Activated CD8-positive, alpha-beta memory T cell treated with anti-CD3 and anti-CD28 coated beads for 1 hour (primary cell): ENCODE results near the gene PAK2.
"Not testable (repeated sequence)": the region's sequence is repeated elsewhere in the genome, so short reads cannot be mapped to it uniquely, and the experiment has no call there.

Source experiments
- DNase-seq, 2 donors: peaks; one replicate each; pipeline ENCODE4 v3.0.0-alpha.2; 2020; ENCODE audit warnings: low read depth in 1 of 2; ENCODE audit errors: extremely low read depth in 1 of 2

The PAK2 gene

DNA sequence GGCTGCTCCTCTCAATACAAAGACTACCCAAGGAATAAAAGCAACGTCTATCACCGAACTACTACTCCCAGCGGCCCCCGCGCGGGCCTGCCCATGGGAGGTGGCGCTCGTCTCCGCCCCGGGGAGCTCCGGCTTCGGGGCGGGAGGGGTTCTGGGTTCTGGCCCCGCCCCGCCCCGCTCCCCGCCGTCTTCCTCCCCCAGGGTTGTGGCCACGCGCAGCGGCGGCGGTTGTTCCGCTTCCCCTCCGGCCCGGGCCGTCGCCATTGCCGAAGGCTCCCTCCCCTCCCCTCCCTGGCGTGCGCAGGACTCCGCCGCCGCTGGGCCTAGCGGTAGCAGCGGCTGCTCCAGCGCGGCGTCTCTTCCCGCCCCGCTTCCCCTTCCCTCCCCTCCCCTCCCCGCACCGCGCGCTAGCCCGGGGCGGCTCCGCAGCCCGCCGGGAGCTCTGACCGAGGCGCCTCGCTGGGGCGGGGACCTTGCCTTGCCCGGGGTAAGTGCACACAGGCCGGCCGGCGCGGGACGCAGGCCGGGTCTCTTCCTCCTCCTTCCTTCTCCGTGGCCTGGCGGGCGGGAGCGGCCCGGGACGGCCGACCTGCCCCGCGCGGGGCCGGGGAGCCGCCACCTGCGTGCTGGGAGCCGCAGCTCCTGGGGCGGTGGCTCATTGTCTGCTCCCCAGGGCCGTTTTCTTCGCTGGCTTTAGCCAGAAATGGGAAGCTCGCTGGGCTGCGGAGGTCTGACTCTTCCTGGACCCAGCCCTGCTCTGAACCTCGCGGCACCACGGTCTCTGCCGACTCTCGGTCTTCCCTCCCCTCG is at the start of gene PAK2:
Gene PAK2, plus strand, starts transcription at position 187 of the 810 bp plus-strand sequence. CDS start 42,790 bp downstream, outside the sequence.
- DNase-seq, result peak; percentile 75 to 89

DNA sequence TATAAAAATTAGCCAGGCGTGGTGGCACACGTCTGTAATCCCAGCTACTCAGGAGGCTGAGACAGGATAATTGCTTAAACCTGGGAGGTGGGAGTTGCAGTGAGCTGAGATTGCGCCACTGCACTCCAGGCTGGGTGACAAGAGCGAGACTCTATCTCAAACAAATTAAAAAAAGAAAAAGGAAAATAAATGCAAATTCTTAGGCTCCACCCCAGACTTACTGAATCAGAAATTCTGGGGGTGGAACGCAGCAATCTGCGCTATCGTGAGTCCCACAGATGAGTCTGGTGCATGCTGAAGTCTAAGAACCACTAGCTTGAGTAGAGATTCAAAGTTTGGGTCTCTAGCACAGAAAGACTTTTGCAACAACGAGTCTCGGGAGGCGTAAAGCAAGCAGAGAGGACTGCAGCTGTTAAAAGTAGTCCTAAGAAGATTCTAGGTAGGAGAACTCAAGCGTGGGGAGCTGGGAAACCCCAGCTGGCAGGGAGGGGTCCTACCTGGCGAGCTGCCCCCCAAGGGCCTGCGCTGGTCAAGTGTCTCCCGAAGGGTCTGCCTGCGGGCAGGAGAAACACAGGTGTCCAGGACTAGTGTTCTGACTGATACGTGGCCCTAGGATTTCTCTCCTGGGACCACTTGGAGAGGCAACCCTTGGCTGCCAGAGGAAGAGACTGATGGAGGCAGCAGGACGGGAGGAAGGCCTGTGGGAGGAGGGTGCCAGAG is 49.6 kb upstream of the PAK2 start:
- no peak for DNase-seq

DNA sequence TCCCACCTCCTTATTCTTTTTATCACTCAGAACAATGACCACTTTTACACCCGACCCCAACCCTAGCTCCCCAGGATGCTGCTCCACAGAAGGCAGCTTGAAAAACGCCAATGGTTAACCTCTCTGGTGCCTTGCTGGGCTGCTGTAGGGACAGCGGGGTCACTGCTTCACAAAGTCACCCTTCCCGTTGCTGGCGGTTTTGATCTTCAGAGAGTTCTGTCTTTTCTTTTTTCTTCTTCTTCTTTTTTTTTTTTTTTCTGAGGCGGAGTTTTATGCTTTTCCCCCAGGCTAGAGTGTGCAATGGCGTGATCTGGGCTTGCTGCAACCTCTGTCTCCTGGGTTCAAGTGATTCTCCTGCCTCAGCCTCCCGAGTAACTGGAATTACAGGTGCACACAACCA is 48.3 kb upstream of the PAK2 start:
- DNase-seq, result no peak

DNA sequence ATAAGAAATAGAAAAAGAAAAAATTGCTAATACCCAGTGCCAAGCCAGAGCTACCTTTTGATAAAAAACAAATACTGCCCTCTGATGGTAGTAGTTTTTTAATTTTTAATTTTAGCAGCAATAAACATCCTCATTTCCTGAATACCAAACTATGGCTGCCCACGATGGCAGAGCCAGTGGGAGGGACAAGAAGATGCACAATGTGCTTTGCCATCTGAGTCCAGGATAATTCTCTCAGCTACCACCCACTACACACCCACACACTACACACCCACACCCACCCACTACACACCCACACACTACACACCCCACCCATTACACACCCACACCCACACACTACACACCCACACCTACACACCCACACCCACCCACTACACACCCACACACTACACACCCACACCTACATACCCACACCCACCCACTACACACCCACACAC is 45.4 kb upstream of the PAK2 start:
- no peak for DNase-seq

DNA sequence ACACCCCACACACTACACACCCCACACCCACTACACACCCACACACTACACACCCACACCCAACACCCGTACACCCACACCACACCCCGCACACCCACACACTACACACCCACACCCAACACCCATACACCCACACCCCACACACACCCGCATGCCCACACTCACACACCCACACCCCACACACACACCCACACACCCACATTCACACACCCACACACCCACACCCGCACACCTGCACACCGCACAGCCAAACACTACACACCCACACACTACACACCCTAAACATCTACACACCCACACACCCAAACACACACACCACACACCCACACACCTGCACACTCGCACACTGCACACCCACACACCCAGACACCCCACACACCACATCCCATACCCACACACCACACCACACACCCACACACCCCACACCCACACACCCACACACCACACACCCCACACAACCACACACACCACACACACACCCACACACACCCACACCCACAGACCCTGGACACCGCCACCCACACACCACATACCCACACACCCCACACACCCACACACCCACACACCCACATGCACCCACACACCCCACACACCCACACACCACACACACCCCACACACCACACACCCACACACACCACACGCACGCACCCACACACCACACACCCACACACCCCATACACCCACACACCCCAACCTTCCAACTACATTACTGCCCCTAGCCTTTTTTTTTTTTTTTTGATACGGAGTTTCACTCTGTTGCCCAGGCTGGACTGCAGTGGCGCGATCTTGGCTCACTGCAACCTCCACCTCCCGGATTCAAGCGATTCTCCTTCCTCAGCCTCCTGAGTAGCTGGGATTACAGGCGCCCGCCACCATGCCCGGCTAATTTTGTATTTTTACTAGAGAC is 44.5 kb upstream of the PAK2 start:
- DNase-seq, result no peak

DNA sequence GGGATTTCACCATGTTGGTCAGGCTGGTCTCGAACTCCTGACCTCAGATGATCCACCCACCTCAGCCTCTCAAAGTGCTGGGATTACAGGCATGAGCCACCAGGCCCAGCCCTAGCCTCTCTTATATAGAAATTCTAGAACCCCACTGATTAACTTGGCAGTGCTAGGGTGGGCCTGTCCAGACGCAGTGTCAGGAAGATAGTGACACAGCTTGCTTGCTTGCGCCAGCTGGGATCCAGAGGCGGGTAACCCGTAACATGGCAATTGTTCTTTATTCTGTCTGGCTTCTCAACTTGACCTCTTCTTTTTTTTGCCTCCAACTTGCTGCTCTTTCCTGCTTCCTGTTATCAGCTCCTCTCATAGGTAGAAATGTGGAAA is 43.8 kb upstream of the PAK2 start:
- DNase-seq, result no peak

DNA sequence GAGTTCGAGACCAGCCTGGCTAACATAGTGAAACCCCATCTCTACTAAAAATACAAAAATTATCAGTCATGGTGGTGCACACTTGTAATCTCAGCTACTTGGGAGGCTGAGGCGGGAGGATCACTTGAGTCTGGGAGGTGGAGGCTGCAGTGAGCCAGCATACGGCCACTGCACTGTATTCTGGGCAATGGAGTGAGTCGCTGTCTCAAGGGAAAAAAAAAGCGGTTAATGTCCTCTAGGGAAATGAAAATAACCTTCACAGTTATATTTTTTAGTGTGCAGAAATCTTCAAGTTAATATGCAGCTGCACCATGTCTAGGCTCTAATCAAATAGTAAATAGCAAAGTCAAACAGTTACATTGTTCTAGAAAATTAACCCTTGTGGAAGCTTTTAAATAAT is 42.4 kb upstream of the PAK2 start:
- no peak for DNase-seq

DNA sequence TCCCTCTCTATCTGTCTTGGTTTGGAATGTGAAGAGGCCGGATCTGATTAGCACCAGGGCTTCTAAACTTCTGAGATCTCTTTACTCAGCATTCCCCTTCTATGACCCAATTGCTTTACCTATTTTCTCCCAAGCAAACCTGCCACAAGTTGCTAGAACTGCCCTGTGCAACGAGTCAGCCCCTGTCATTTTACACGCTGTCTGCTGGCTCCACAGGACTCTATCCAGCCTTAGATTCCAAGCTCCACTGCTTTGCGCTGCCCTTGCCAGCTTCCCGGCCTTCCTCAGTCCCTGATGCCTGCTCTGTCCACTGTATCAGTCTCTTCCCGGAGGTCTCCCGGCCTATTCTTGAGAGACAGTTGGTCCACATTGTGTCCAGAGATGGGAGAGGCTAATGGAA is 39.9 kb upstream of the PAK2 start:
- DNase-seq, result no peak

DNA sequence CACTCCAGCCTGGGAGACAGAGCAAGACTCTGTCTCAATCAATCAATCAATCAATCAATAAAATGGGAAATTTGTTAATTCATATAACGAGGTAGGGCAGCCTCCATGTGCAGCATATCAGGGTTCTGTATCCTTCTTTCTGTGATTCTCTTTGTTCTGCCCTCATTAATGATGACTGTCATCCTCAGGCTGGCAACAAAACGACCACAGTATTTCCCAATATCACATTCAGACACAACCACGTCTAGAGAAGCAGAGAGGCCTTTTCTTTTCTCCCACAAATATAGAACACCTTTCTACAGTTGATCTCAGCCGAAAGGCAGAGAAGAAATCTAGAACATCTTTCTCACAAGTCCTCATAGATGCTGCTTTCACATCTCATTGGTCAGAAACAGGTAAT is 38.9 kb upstream of the PAK2 start:
- no peak for DNase-seq

DNA sequence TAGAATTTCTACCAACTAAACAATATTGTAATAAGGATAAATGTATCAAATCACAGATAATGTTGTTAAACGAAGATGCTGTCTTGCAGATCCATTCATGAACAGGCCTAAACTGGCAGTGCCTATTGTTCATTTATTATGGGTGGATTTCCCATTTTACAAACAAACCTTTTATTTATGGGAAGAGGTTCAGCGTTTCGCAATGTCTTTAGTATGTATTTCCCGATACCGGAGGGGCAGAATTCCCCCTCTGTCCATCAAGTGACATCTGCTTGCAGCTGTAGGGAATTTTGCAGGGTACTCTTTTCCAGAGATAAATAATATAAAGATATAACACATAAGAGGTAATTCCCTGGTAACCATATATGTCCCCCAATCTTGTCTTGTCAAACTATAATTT is 33.3 kb upstream of the PAK2 start:
- no peak for DNase-seq

DNA sequence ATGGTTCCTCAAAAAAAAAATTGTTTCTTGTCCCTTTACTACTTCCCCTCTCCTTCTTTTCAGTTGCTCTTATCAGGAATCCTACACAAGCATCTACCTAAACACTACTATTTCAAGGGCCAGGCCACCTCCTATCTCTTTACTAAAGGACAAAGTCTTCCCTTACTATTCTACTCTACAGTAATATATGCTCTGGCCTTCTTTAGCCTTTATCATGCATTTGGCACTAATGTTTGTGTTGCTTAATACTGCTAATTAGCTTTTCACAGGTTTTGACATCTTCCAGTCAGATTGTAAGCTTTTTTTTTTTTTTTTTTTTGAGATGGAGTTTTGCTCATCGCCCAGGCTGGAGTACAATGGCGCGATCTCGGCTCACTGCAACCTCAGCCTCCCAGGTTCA is 32.9 kb upstream of the PAK2 start:
- no peak for DNase-seq

DNA sequence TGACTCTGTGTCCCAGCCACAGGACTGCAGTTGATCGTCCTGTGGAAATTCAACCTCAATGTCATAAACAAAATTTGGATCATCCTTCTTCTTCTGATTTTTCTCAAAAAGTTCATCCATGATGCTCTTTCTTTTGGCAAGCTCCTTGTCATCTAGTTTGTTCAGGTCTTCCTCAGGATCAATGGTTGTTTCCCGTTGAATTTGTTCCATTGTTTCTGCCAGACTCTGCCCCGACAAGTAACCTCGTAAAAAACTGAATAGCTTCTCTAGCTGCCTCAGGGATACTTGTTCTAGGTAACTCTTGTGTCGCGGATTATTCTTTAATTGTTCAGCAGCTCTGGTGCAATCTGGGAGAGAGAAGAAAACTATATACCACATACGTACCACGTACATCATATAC is 32.1 kb upstream of the PAK2 start:
- DNase-seq, result no peak

DNA sequence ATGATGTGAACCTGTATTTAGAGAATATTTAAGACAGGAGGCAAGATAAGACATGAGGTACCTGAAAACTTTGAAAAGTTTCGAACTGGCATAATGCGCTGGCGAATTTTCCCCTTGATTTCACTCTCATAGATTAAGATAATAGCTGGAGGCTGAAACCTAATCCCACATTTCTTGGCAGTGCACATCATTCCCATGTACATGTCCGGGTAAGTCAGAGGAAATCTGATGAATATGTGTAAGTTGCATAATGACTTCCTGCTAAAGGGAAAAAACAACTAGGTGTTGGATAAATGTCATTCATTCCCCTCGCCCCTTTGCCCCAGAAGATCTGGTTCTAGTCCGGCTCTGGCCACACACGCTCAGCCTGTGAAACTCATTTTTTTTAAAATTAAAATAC is 31.2 kb upstream of the PAK2 start:
- no peak for DNase-seq

DNA sequence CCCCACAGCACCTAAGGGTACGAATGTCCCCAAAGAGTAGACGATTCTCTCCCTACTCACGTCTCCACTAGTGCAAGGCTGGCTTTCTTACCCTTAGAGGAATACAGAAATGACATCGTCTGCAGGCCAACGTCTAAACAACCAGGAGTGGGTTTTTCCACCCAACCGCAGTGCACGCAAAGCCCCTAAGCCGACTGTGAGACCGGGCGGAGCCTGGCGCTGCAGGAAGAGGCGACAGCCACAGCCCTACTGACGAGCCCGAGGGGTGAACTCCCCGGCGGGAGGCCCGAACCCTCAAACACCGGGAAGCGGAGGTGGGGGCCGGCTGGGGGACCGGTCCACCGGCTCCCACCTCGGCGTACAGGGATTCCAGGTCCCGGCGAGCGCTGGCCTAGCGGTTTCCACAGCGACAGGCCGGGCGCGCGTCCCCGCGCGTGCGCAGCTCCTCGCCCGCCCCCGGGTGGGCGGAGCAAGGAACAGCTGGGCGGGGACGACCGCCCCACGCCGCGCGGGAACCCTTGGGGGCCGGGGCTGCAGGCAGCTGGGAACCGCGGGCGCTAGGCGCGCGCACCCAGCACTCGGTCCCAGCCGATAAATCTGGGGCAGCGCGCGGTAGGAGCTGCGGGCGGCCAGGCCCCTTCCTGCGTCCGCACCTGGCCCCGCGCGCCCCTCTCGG is 27.7 kb upstream of the PAK2 start, which contains the start of the genes CEP19 and PIGX:
Gene CEP19, minus strand, starts transcription at position 413 of the 676 bp plus-strand sequence. CDS start 3,593 bp downstream, outside the sequence.
Gene PIGX, plus strand, starts transcription at position 540 of the 676 bp plus-strand sequence.
- DNase-seq, result peak; percentile 80 to 87

DNA sequence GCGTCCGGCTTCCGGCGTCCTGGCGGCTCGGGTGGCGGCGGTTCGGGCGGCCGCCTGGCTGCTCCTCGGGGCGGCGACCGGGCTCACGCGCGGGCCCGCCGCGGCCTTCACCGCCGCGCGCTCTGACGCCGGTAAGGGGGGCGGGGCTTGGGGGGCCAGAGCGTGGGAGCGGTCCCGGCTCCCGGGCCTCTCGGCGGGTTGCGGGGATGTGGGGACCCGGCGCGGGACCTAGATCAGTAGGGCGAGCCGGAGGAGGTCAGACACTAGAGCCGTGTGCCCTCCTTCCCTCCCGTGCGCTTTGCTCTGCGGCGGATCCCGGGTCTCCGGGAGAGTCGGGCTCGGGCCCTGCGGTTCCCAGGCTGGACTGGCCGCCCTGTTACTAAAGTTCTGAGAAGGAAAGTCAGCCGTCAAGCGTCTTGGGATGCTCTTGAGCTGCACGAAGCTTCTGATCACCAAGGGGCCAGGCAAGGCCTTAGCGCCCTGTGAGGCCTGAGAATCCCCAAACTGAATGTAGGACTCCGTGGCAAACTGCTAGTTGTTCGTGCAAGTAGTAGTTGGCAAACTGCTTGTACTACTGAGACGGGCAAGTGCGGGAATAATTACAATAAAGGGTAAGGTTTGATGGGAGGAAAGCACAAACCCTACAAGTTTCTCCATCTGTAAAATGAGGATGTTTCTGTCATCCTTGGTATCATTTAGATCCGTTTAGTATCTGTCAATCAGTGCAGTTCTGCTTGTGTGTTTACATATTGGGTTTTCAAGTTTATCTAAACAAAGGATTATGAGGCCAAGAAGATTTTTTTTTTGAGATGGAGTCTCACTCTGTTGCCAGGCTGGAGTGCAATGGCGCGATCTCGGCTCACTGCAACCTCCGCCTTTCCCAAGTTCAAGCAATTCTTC is 26.9 kb upstream of the PAK2 start:
- peak; percentile 27 to 52 for DNase-seq

DNA sequence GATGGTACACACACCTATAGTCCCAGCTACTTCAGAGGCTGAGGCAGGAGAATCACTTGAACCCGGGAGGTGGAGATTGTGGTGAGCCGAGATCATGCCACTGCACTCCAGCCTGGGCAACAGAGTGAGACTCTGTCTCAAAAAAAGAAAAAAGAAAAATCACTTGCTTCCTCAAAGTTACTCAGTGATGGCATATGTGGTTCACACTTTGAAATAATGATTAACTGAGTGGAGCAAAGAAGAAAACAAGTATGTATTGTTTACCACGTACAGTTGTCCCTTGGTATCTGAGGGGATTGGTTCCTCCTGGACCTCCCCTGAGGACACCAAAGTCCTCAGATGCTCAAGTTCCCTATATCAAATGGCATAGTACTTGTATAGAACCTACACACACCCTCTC is 22.5 kb upstream of the PAK2 start:
- DNase-seq, result not testable (repeated sequence)

DNA sequence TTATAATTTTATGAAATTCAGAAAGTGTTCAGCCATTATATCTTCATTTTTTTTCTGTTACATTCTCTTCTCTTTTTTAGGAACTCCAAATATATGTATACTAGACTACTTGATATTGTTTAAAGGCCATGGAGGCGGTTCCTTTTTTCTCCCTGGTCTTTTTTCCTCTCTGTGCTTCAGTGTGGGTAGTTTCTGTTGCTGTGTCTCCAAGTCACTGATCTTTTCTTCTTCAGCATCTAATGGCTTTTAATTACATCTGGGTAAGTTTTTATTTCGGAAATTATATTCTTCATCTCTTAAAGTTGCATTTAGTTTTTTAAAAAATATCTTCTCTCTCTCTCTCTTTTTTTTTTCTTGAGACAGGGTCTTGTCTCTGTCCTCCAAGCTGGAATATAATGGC is 18.6 kb upstream of the PAK2 start:
- no peak for DNase-seq

DNA sequence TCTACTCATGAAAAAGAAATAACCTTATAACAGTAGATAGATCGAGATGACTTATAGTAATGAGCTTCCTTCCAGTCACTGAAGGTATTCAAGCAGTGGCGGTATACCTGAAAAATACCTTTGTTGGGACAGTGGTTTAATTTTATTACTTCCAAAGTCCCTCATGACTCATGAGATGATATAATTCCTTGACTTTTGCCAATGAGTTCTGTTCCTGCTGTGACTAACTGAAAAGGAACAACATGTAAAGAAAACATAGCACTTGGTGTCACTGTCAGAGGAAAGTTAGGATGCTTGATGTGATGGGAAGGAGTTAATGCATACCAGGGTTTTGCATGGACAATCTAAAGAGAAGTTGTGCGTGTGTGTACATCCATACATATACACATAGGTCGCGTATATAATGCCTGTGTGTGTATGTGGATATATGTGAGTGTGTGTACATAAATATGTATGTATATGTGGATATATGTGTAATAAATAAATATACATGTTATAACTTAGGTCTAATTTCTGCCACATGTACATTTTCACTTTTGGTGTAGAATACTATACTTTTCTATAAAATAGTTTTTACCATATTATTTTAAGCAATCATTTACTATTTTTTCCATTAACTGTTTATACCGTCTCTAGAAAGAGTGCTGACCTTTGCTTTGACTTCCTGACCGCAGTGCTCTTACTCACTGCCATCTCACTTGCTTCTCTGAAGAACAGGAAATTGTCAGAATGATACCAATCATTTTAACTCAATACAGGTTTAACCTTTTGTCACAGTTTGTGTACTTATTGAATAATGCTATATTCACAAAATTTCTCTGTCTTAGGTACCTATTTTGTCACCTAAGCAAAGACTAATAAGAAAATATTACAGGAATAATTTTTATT is 12.6 kb upstream of the PAK2 start:
- DNase-seq, result no peak

DNA sequence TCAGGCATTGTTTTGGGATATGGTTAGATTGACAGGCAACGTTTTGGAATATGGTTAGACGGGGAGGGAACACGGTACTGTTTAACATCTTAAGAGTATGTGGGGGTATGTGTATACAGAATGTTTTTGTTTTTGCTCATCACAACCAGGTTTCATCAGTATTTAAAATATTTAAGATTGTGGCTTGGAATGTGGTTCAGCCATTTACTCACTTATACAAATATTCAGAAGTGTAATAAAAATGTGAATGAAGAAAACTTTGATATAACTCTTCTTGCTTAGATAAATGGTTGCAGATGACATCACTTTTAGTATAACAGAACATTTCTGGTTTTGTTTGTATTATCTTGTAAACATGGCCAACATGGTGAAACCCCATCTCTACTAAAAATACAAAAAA is 3.9 kb upstream of the PAK2 start:
- DNase-seq, result no peak
